ENCODE results near the gene PTMA.
"Not testable (repeated sequence)": the region's sequence is repeated elsewhere in the genome, so short reads cannot be mapped to it uniquely, and the experiment has no call there.

The PTMA gene

GRCh38 chr2:231717281-231718171, 9.2 kb downstream of the PTMA start:
- no peak for DNase-seq

GRCh38 chr2:231718799-231719198, 10.5 kb downstream of the PTMA start:
- DNase-seq: no peak

- no peak for DNase-seq
These were observed 12.1 kb downstream of the PTMA start for GRCh38 chr2:231720292-231720986.

- no peak for DNase-seq
These were observed 13.0 kb downstream of the PTMA start for GRCh38 chr2:231720987-231721966.

- no peak for DNase-seq
These were observed 14.5 kb downstream of the PTMA start for GRCh38 chr2:231722721-231723307.

- DNase-seq: no peak
These were observed 17.2 kb downstream of the PTMA start for GRCh38 chr2:231725476-231725875.

- DNase-seq: no peak
These were observed 18.0 kb downstream of the PTMA start for GRCh38 chr2:231726276-231726675.

- DNase-seq: no peak
These were observed 19.3 kb downstream of the PTMA start for GRCh38 chr2:231727621-231728020.

- no peak for DNase-seq
These were observed 24.3 kb downstream of the PTMA start for GRCh38 chr2:231732604-231733003.

GRCh38 chr2:231737761-231738160, 29.4 kb downstream of the PTMA start:
- no peak for DNase-seq

GRCh38 chr2:231743376-231744116, 35.2 kb downstream of the PTMA start:
- no peak for DNase-seq

GRCh38 chr2:231745303-231746038, 37.1 kb downstream of the PTMA start:
- no peak for DNase-seq

- not testable (repeated sequence) for DNase-seq
These were observed 40.0 kb downstream of the PTMA start for GRCh38 chr2:231748153-231748896.

- DNase-seq: not testable (repeated sequence)
These were observed 40.7 kb downstream of the PTMA start for GRCh38 chr2:231749016-231749415.

GRCh38 chr2:231751042-231751815, 42.9 kb downstream of the PTMA start:
- no peak for DNase-seq

- DNase-seq: no peak
These were observed 43.7 kb downstream of the PTMA start for GRCh38 chr2:231752061-231752460.

- no peak for DNase-seq
These were observed 53.4 kb downstream of the PTMA start for GRCh38 chr2:231761735-231762134.
